ENCODE results near the gene ATP13A3.

GRCh38 chr3:194504146-194504545 is 17.3 kb upstream of the ATP13A3 start:
- TF ChIP-seq POLR2A (IDR thresholded peaks at IDR 0.05) (no peak), CTCF (IDR thresholded peaks at IDR 0.05) (no peak)

Measured in heart left ventricle (tissue), 13 donors.